ENCODE data around the gene IL15RA. TPM values are rescaled to one million over a fixed set of nuclear protein-coding genes. Genes with fewer than 3 reads are reported as not detected.

Gene IL15RA
- total and polyA plus RNA-seq, 2 donors (not counting 3 experiments of a cell fraction or from before 2014, with no cell fraction given): 18.8 to 20.6 TPM

DNA sequence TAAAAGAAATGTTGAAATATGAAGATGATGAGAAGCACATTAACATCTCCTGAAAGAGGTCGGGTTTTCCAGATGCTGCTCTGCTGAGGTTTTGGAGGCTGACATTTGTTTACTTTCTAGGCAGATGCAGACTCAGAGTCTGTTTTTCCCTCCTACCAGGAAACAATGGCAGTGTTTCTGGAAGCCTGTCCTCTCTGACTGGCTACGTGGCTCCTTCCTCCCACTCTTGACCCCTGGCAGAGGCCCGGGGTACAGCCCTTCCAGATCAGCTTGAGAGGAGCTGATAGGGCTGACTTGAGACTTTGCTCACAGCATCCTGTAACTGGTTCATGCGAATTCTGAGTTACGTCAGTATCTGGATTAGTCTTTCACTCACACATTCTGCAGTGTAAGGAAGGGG, 41.1 kb upstream of the IL15RA start:
- BruUV-seq (replicated peaks): no TSS peak
- no peak for FAIRE-seq
- H3K36me3 ChIP-seq (ENCODE audit: control insufficient read depth in 2 of 2, extremely low read depth in 1 of 2, insufficient read depth in 2 of 2, low read length in 2 of 2): no peaks in the 10 kb centered on the region
- H3K27me3 ChIP-seq (ENCODE audit: control insufficient read depth in 2 of 2, insufficient read depth in 2 of 2, low read length in 2 of 2): peaks cover 0 to 6% of the 10 kb centered on the region in 2 experiments
- H3K9ac ChIP-seq (replicated peaks; ENCODE audit: extremely low read depth, insufficient read depth, low read length): no peak overlapping the region
- no peak overlapping the region for H3K4me3 ChIP-seq (replicated peaks in 1 of 3; ENCODE audit: insufficient read depth in 1 of 3, low read depth in 1 of 3, low read length in 3 of 3)
- intact Hi-C loops (cut with micrococcal nuclease): no loop called here
- dilution Hi-C loops (cut with MboI; ENCODE audit: extremely low pct_ligation_motif_present, low sequenced_read_pairs): no loop called here
- no peaks in the 10 kb centered on the region for H3K79me2 ChIP-seq (ENCODE audit: control insufficient read depth, insufficient read depth, low read length)
- no peak for DNase-seq (ENCODE audit: low read depth, low spot score)
- ChIA-PET POLR2A (no interaction called here), CTCF (interaction anchor here (0.9 kb wide), 1 partner anchor 384 kb away, joined by 4 read pairs; no protein-coding TSS in a partner anchor)
- H4K20me1 ChIP-seq (replicated peaks; ENCODE audit: control insufficient read depth, extremely low read depth, insufficient read depth, low read length): no peaks in the 10 kb centered on the region
- no peak overlapping the region for H3K4me2 ChIP-seq (ENCODE audit: insufficient read depth, low read length)
- no peak overlapping the region for H2AFZ ChIP-seq (ENCODE audit: low read depth, low read length)
- no peaks in the 10 kb centered on the region for H3K9me1 ChIP-seq (replicated peaks; ENCODE audit: control insufficient read depth, extremely low read depth, insufficient read depth, low read length)
- TF ChIP-seq EZH2 (IDR thresholded peaks at IDR 0.05; ENCODE audit: borderline replicate concordance, low read depth, low read length, severe bottlenecking) (no peak), FOS (IDR thresholded peaks at IDR 0.05; ENCODE audit: borderline replicate concordance, insufficient read depth, low read length) (no peak), GATA2 (IDR thresholded peaks at IDR 0.05; ENCODE audit: insufficient read depth, insufficient read length, low read depth, low read length) (no peak), POLR2AphosphoS5 (IDR thresholded peaks at IDR 0.05; ENCODE audit: insufficient read depth, low read depth, low read length) (no peak), MYC (IDR thresholded peaks at IDR 0.05; ENCODE audit: low read depth, low read length) (no peak), MAX (IDR thresholded peaks at IDR 0.05; ENCODE audit: insufficient read depth, insufficient read length) (no peak), JUN (IDR thresholded peaks at IDR 0.05; ENCODE audit: borderline replicate concordance, insufficient read depth, insufficient read length, low read depth) (no peak), POLR2A (IDR thresholded peaks at IDR 0.05; ENCODE audit: low read depth, low read length) (no peak)
- no peaks in the 10 kb centered on the region for H3K4me1 ChIP-seq (ENCODE audit: control insufficient read depth, extremely low read depth, insufficient read depth, low read length)
- no peaks in the 10 kb centered on the region for H3K9me3 ChIP-seq (replicated peaks; ENCODE audit: control insufficient read depth, insufficient read depth, low read length)
- no peak overlapping the region for H3K27ac ChIP-seq (ENCODE audit: insufficient read depth, low read depth, low read length)

Data from endothelial cell of umbilical vein (primary cell).